ENCODE measurements around the gene CEP164.

The CEP164 gene

GRCh38 chr11:117303646-117304315, 23.9 kb upstream of the CEP164 start:
- no peaks in the 10 kb centered on the region for H4K20me1 ChIP-seq (ENCODE audit: insufficient read depth, low read length)
- no peak overlapping the region for H3K9ac ChIP-seq (ENCODE audit: low read length)
- H3K9me3 ChIP-seq (ENCODE audit: insufficient read depth, low read length): no peaks in the 10 kb centered on the region
- no peak overlapping the region for H3K4me3 ChIP-seq (ENCODE audit: low read length)
- H3K4me2 ChIP-seq (ENCODE audit: low read length): no peak overlapping the region
- H3K36me3 ChIP-seq (replicated peaks; ENCODE audit: low read depth, low read length): no peaks in the 10 kb centered on the region
- TF ChIP-seq CTCF (IDR thresholded peaks at IDR 0.05; ENCODE audit: low read depth, low read length) (no peak), EZH2phosphoT487 (IDR thresholded peaks at IDR 0.05; ENCODE audit: low read depth) (no peak)
- H2AFZ ChIP-seq (ENCODE audit: low read depth, low read length): no peak overlapping the region
- no peaks in the 10 kb centered on the region; the same call in 1 of the 2 replicates for H3K27me3 ChIP-seq (ENCODE audit: low read depth, low read length)
- H3K27ac ChIP-seq (ENCODE audit: low read length): no peak overlapping the region
- H3K79me2 ChIP-seq (ENCODE audit: low read length): no peaks in the 10 kb centered on the region
- peaks cover 21% of the 10 kb centered on the region for H3K4me1 ChIP-seq (ENCODE audit: low read length)

- Histone ChIP-seq H3K36me3 (replicated peaks; ENCODE audit: low read depth, low read length) (no peaks in the 10 kb centered on the region), H3K4me2 (ENCODE audit: low read length) (no peak overlapping the region), H3K4me1 (ENCODE audit: low read length) (peaks cover 8% of the 10 kb centered on the region), H3K27me3 (ENCODE audit: low read depth, low read length) (peaks cover 7% of the 10 kb centered on the region), H3K79me2 (ENCODE audit: low read length) (no peaks in the 10 kb centered on the region), H3K9ac (ENCODE audit: low read length) (no peak overlapping the region), H3K27ac (ENCODE audit: low read length) (no peak overlapping the region), H4K20me1 (ENCODE audit: insufficient read depth, low read length) (no peaks in the 10 kb centered on the region), H3K9me3 (ENCODE audit: insufficient read depth, low read length) (no peaks in the 10 kb centered on the region), H3K4me3 (ENCODE audit: low read length) (no peak overlapping the region), H2AFZ (ENCODE audit: low read depth, low read length) (no peak overlapping the region)
- no peak for TF ChIP-seq EZH2phosphoT487 (IDR thresholded peaks at IDR 0.05; ENCODE audit: low read depth)
- TF ChIP-seq CTCF (IDR thresholded peaks at IDR 0.05; ENCODE audit: low read depth, low read length): no peak
These were observed 22.5 kb upstream of the CEP164 start for GRCh38 chr11:117305145-117305544.

GRCh38 chr11:117309310-117309709, 18.3 kb upstream of the CEP164 start:
- Histone ChIP-seq H3K79me2 (ENCODE audit: low read length) (no peaks in the 10 kb centered on the region), H4K20me1 (ENCODE audit: insufficient read depth, low read length) (no peaks in the 10 kb centered on the region), H3K9ac (ENCODE audit: low read length) (no peak overlapping the region), H3K4me3 (ENCODE audit: low read length) (no peak overlapping the region), H3K36me3 (replicated peaks; ENCODE audit: low read depth, low read length) (no peaks in the 10 kb centered on the region), H2AFZ (ENCODE audit: low read depth, low read length) (no peak overlapping the region), H3K27ac (ENCODE audit: low read length) (no peak overlapping the region), H3K27me3 (ENCODE audit: low read depth, low read length) (peaks cover 7% of the 10 kb centered on the region), H3K4me2 (ENCODE audit: low read length) (no peak overlapping the region), H3K9me3 (ENCODE audit: insufficient read depth, low read length) (no peaks in the 10 kb centered on the region), H3K4me1 (ENCODE audit: low read length) (0 out of 2 replicates have a peak, but pooled peaks cover 3% of the 10 kb centered on the region)
- TF ChIP-seq CTCF (IDR thresholded peaks at IDR 0.05; ENCODE audit: low read depth, low read length) (no peak), EZH2phosphoT487 (IDR thresholded peaks at IDR 0.05; ENCODE audit: low read depth) (no peak)

- H3K27ac ChIP-seq (ENCODE audit: low read length): no peak overlapping the region
- peaks cover 19% of the 10 kb centered on the region for H3K27me3 ChIP-seq (ENCODE audit: low read depth, low read length)
- TF ChIP-seq CTCF (IDR thresholded peaks at IDR 0.05; ENCODE audit: low read depth, low read length): no peak
- no peak for TF ChIP-seq EZH2phosphoT487 (IDR thresholded peaks at IDR 0.05; ENCODE audit: low read depth)
These were observed 14.6 kb upstream of the CEP164 start for GRCh38 chr11:117313091-117313490.

More at GRCh38 chr11:117313091-117313490, 14.6 kb upstream of the CEP164 start:
- Histone ChIP-seq H3K4me2 (ENCODE audit: low read length) (no peak overlapping the region), H3K36me3 (replicated peaks; ENCODE audit: low read depth, low read length) (no peaks in the 10 kb centered on the region), H3K9ac (ENCODE audit: low read length) (no peak overlapping the region), H3K79me2 (ENCODE audit: low read length) (no peaks in the 10 kb centered on the region), H3K4me3 (ENCODE audit: low read length) (no peak overlapping the region), H3K9me3 (ENCODE audit: insufficient read depth, low read length) (no peaks in the 10 kb centered on the region), H4K20me1 (ENCODE audit: insufficient read depth, low read length) (no peaks in the 10 kb centered on the region), H3K4me1 (ENCODE audit: low read length) (0 out of 2 replicates have a peak, but pooled peaks cover 7% of the 10 kb centered on the region), H2AFZ (ENCODE audit: low read depth, low read length) (no peak overlapping the region)

Measured in OCI-LY3 (cell line).